ENCODE results near the gene R3HDM4.
A peak's percentile ranks its signal among the peaks of the same experiment; 100 is the strongest.
"Not testable (repeated sequence)": the region's sequence is repeated elsewhere in the genome, so short reads cannot be mapped to it uniquely, and the experiment has no call there.

Gene R3HDM4

GRCh38 chr19:861756-862580 lies 51.1 kb downstream of the R3HDM4 start:
- no peak for DNase-seq (ENCODE audit: low read depth, low spot score)

- DNase-seq (ENCODE audit: low read depth, low spot score): no peak
Measured at GRCh38 chr19:861141-861755, 51.8 kb downstream of the R3HDM4 start.

GRCh38 chr19:858868-859843 lies 53.9 kb downstream of the R3HDM4 start, which contains the start of gene CFD:
Gene CFD, plus strand, starts transcription at chr19:859664. Its CDS starts 26 bp downstream, at chr19:859690.
- no peak for DNase-seq (ENCODE audit: low read depth, low spot score)

- DNase-seq (ENCODE audit: low read depth, low spot score): no peak
Measured at GRCh38 chr19:858284-858683, 54.7 kb downstream of the R3HDM4 start.

GRCh38 chr19:855566-856120 lies 57.4 kb downstream of the R3HDM4 start:
- DNase-seq (ENCODE audit: low read depth, low spot score): no peak

- no peak for DNase-seq (ENCODE audit: low read depth, low spot score)
Measured at GRCh38 chr19:855142-855541, 57.9 kb downstream of the R3HDM4 start.

- DNase-seq (ENCODE audit: low read depth, low spot score): no peak
Measured at GRCh38 chr19:854549-854948, 58.5 kb downstream of the R3HDM4 start.

- not testable (repeated sequence) for DNase-seq (ENCODE audit: low read depth, low spot score)
Measured at GRCh38 chr19:853614-854220, 59.3 kb downstream of the R3HDM4 start.

GRCh38 chr19:853014-853585 lies 59.9 kb downstream of the R3HDM4 start:
- no peak for DNase-seq (ENCODE audit: low read depth, low spot score)

- no peak for DNase-seq (ENCODE audit: low read depth, low spot score)
Measured at GRCh38 chr19:852136-853013, 60.6 kb downstream of the R3HDM4 start, which contains the start of gene ELANE. Gene ELANE, plus strand, starts transcription at chr19:852303. Its CDS starts 26 bp downstream, at chr19:852329.

GRCh38 chr19:850979-851335 lies 62.1 kb downstream of the R3HDM4 start:
- no peak for DNase-seq (ENCODE audit: low read depth, low spot score)

GRCh38 chr19:850221-850978 lies 62.6 kb downstream of the R3HDM4 start:
- DNase-seq (ENCODE audit: low read depth, low spot score): peak; percentile 89

- not testable (repeated sequence) for DNase-seq (ENCODE audit: low read depth, low spot score)
Measured at GRCh38 chr19:849195-849594, 63.8 kb downstream of the R3HDM4 start.

GRCh38 chr19:848386-848921 lies 64.6 kb downstream of the R3HDM4 start:
- DNase-seq (ENCODE audit: low read depth, low spot score): no peak

Data from smooth muscle cell of the brain vasculature (primary cell).